ENCODE data around the gene CTNND2.

CTNND2 gene

DNA sequence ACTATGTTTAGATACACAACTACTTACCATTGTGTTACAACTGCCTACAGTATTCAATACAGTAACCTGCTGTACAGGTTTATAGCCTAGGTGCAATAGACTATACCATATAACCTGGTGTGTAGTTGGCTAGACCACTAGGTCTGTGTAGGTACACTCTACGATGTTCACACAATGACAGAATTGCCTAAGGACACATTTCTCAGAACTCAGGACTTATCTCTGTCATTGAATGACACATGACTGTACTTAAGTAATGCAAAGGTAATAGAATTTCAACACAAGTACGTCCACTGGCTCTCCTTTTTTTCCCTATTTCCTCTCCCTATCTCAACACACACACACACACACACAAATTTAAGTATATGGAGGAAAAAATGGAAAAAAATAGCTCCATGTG is 385.6 kb downstream of the CTNND2 start:
- DNase-seq = no peak

DNA sequence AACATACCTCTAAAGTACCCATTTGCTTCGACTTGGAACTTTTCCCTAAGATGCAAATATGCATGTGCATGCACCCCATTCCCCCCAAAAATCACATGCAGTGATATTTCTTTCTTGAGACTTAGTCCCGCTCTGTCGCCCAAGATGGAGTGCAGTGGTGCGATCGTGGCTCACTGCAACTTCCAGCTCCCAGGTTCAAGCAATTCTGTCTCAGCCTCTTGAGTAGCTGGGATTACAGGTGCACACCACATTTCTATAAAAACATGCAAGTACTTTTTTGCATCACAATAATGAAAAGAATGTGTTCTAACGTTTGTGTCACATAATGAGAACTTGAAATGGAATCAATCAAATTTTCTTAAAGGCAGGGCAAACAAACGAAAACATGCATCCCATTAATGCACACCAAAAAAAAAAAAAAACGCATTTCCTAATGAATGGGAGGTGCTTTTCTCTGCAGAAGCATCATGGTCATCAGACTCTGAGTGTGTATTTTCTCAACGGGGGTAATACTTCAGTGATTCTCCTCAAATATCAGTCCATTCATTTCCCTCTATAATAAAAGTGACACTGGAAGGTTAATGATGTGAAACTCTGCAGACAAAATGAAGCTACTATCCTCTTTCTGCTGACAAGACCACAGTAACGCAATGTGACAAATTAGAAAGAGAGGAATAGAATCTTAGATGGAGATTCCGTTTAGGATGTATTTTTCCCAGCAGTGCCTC is 389.4 kb downstream of the CTNND2 start:
- DNase-seq = no peak

- no peak for DNase-seq
These were observed 392.4 kb downstream of the CTNND2 start for GRCh38 chr5:11511878-11512277.

DNA sequence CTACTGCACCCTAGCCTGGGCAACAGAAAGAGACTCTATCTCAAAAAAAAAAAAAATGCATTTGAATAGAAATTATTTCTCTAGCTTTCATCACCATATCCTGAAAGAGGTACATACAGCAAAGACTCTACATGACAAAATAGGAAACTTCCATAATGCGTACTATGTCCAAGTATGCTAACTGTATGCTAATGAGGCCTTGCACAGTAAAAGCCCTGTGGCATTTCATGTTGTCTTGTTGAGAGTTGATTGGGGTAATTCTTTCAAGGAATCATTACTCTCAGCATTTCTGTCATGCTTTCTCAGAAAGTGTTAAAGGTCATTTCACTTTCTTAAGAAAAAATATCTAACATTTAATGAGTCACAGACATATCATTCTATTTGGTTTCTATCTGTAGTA is 393.4 kb downstream of the CTNND2 start:
- DNase-seq = no peak

DNA sequence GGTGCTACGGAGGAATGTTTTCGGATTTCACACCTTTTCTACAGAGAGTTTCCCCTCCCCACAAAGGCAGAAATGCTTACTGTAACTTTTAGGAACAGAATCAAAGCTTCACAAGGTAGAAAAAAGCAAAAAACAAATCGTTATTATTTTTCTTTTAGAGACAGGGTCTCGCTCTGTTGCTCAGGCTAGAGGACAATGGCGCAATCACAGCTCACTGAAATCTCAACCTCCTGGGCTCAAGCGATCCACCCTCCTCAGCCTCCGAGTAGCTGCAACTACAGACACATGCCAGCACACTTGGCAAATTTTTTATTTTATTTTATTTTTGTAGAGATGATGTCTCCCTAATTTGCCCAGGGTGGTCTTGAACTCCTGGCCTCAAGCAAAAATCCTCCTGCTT is 394.5 kb downstream of the CTNND2 start:
- no peak for DNase-seq

GRCh38 chr5:11507156-11507910 is 396.9 kb downstream of the CTNND2 start:
- DNase-seq = no peak

- DNase-seq = no peak
These were observed 399.4 kb downstream of the CTNND2 start for GRCh38 chr5:11504886-11505193.

DNA sequence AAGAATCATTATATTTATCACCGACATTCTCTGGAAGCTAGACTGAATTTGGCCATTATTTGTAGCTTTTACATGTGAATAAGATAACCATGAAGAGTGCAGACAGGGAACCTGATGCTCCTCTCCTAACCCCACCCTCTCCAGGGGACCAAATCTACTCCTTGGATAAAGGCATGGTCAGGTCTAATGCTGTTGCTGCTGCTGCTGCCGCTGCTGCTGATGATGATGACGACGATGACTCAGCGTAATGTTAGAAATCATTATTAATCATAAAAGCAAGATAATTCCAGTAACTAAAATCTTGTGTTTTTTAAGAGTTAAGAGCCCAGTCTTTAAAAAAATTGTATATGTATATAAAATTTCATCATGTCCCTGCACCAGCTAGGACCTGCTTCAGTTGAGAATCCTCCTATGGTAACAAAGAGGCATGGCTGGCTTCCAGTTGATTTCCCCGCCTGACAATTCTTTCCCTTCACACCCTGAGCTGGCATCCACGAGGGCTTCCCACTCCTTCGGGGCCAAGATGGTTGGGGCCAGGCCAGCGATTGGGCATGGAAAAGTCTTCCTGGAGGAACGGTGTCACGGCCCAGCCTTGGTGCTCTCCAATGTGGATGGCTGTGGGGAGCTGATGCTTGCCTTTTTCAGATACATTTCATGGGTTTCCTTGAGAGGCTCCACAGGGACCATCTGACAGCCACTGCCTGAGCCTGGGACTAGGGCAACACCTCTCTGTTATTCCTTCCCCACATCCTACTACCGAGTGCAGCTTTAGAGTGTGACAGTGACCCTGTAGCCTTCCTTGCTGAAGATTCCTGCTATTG is 400.0 kb downstream of the CTNND2 start:
- no peak for DNase-seq

- DNase-seq = no peak
These were observed 401.5 kb downstream of the CTNND2 start for GRCh38 chr5:11502783-11503182.

- no peak for DNase-seq
These were observed 406.6 kb downstream of the CTNND2 start for GRCh38 chr5:11497651-11498050.

DNA sequence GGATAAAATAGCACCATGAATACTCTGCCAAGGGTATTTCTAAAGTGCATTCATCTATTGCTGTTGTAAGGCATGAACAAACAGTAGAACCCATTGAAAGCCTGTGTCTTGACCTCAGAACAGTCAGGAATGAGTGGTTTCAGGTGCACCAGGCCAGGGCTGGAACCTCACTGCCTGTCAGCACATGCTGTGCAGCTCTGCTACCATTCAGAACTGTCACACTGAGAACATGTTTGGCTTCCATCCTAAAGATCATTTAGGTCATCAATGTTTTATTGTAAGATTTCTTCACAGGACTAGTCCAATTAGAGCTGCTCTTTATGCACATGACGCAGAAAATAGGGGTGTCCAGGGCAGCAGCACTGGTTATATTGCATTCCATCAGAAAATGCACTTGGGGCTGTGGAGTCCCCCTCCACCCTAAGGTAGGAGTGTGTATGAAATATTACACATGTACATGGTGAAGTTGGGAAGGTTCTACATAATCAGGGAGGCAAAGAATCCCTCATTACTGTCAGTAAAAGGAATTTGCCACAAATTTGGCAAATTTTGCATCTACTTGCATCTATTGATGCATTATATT is 408.0 kb downstream of the CTNND2 start:
- no peak for DNase-seq

- no peak for DNase-seq
These were observed 409.9 kb downstream of the CTNND2 start for GRCh38 chr5:11494340-11494739.

GRCh38 chr5:11491404-11492075 is 412.7 kb downstream of the CTNND2 start:
- no peak for DNase-seq

DNA sequence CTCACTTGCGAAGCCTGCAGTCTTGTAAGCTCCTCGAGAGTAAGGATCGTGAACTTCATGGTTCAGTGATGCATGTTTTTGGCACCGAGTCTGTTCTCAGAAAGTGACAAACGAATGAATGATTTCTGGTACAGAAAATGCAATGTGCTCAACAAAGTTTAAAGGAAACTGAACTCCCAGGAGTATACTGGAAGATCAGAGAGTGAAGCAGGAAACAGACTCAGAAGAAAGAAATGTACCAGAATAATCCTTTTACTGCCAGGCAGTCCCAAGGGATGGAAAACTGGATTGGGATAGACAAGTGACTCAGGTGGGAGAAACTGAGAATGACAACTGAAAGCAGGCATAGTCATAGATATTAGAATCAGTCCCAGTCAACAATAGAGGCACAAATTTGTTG is 420.6 kb downstream of the CTNND2 start:
- no peak for DNase-seq

GRCh38 chr5:11482011-11482410 is 422.2 kb downstream of the CTNND2 start:
- DNase-seq = no peak

DNA sequence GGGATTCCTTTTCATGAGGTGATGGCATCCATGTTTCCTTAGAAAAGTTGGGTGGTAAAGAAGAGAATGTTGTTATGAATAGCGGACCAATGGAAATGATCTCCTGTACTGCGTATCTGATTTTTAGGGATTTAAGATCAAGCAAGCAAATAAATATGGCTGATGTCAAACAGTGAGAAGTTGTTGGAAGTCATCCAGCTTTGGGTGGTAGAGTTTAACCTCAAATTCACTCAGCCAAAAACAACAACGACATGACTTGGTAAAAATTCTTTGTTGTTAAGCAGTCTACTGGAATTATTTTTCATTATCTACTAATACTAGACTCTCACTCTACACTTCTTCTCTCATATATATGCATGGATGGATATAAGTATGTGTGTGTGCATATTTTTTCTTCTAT is 426.5 kb downstream of the CTNND2 start:
- no peak for DNase-seq

- DNase-seq = no peak
These were observed 427.4 kb downstream of the CTNND2 start for GRCh38 chr5:11476866-11477265.

DNA sequence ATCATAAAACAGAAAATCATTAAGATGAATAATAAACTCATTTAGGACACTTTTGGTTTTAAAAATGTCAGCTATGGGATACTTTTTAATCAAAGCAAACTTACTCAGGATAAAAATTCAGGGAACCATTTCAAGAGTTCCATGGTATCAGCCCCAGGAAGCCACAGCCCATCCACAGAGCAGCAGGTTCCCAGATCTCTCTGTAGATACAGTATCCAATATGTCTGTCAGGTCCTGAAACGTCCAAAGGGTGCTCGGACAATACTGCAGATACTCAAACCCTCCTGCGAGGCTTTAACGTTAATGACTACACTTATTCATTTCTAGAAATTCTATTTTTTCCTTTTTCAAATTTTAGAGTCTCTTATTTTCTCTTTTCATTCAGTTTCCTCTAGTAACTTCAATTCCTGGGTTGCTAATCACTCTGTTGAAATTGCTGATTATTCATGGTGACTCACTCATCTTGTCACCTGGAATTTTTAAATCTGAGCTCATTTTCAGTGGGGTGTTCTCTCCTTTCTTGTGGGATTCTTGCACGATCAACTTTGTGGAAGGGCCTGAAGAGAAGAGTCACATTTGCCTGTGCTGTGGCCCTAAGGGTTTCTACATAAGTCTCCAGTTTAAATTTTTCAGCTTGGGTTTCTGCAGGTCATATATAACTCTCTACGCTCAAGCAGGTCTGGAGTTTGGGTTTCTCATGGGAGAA is 435.8 kb downstream of the CTNND2 start:
- DNase-seq = no peak

DNA sequence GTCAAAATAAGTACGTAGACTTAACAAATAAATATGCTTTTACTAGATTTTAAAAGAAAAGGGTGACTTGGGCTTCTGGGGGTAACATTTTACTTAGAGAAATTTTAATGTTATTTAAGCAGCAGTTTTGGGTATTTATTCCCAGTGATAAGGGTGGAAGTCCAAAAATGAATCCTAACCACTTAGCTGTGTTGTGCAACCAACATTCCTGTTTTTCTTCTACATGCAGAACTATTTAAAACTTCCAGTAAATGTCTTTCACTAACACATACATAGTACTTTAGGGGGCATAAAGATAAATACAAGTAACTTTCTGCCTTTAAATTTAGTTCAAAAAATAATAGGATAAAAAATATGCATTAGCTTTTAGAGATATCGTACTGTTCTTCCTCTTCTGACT is 436.7 kb downstream of the CTNND2 start:
- no peak for DNase-seq

DNA sequence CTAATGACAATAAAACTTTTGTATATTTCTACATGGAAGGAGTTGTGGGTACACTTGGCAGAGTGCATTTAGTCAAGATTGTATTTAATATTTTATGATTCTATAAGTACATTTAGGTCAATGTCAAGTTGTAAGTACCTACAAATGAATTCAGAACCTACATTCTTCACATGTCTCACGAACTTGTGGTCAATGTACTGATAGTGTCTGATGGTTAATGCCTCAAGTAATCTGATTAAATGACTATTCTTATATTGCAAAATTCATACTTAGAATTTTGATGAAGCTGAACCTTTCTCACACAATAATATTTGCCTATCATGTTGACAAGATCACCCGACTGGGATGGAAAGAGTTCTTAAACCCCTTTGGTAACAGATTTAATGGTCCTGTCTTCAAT is 444.5 kb downstream of the CTNND2 start:
- no peak for DNase-seq

DNA sequence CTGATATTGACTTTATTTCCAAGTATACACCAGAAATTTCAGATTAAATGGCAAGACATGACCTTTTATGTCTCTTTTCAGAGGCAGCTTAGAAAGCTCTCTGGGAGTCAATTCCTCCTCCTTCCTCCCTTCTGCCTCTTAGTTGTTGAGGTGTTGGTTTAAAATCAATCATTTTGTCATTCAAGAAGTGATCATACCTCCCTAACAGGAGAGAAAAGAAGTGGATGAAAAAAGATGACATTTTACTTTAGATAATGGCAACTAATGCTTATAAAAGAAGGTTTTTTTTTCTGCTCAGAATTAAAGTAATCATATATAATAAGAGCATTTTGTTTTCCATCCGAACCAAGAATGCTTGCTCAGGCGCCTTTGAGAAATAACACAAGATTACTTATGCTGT is 448.7 kb downstream of the CTNND2 start:
- DNase-seq = no peak

DNA sequence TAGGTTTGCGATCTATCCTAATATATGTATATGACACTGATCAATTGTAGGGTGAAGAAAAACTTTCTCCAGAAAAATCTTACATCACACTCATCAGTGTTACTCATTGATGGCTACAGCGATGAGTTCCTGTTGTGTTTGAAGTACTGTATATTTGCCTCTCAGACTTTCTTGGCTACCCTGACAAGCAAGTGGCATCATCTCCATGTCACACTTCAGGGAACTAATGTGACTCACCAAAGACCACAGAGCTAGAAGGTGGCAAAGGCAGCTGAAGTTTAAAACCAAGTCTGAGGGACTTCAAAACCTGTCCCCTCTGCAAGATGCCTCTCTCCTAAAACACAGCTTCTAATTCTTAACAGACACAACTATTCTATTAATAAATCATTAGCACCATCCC is 451.4 kb downstream of the CTNND2 start:
- no peak for DNase-seq
